Stomach (tissue), 4 donors: ENCODE measurements around the gene TLK2.

Experiments used
- POLR2A ChIP-seq, 4 donors: fragments of 450-650 bp; IDR thresholded peaks; one replicate each; pipeline ENCODE4 v1.6.1; 2016; ENCODE audit warnings: antibody characterized with exemption in 4 of 4, control low read depth in 2 of 4, mild to moderate bottlenecking in 1 of 4, moderate library complexity in 1 of 4
- POLR2AphosphoS5 ChIP-seq, 3 donors: sonication (generic); formaldehyde crosslinking; IDR thresholded peaks; one replicate each; pipeline ENCODE4 v1.6.1; 2016; ENCODE audit warnings: antibody characterized with exemption in 3 of 3

GRCh38 chr17:62591333-62591732 lies 112.7 kb downstream of the TLK2 start:
- TF ChIP-seq POLR2A (IDR thresholded peaks at IDR 0.05) (no peak), POLR2AphosphoS5 (IDR thresholded peaks at IDR 0.05) (no peak)
